Keratinocyte (primary cell): ENCODE results near the gene BEND3. TPM values are rescaled to one million over a fixed set of nuclear protein-coding genes. Genes with fewer than 3 reads are reported as not detected.

ENCODE experiments used
- DNase-seq: peaks from one replicate; pipeline ENCODE4 v3.0.0-alpha.2; 2011; ENCODE audit warnings: low read depth, missing footprints, low spot score
- FAIRE-seq: peaks from 2 replicates; lab custom pipeline; 2011; peaks lifted over from hg19 to GRCh38; lab: Jason Lieb, UNC
- H2AFZ ChIP-seq: 2 replicates; pipeline ENCODE4 v1.6.0; 2012; ENCODE audit warnings: low read length, control low read depth, inconsistent platforms; ENCODE audit not compliant: control insufficient read depth
- H3K27ac ChIP-seq: 2 replicates; pipeline ENCODE4 v1.5.1; 2011; ENCODE audit warnings: low read length; ENCODE audit not compliant: control insufficient read depth, insufficient read depth
- H3K27me3 ChIP-seq: 3 replicates; pipeline ENCODE4 v1.6.0; 2011; ENCODE audit warnings: low read length; ENCODE audit not compliant: control insufficient read depth, insufficient read depth; ENCODE audit errors: extremely low read depth
- H3K36me3 ChIP-seq, 2 experiments: 2 replicates in 1 of 2; 3 replicates in 1 of 2; pipeline ENCODE4 v1.5.1; 2011; ENCODE audit warnings: low read length in 2 of 2, mild to moderate bottlenecking in 1 of 2; ENCODE audit not compliant: control insufficient read depth in 2 of 2, insufficient read depth in 2 of 2; ENCODE audit errors: extremely low read depth in 1 of 2
- H3K4me1 ChIP-seq: 3 replicates; pipeline ENCODE4 v1.5.1; 2011; ENCODE audit warnings: low read length; ENCODE audit not compliant: control insufficient read depth, insufficient read depth; ENCODE audit errors: extremely low read depth
- H3K4me2 ChIP-seq: 3 replicates; pipeline ENCODE4 v1.6.0; 2011; ENCODE audit warnings: low read depth, low read length; ENCODE audit not compliant: control insufficient read depth, insufficient read depth; ENCODE audit errors: extremely low read depth
- H3K4me3 ChIP-seq, 3 experiments: fragments of 200-600 bp in 1 of 3; sonication (generic) in 1 of 3; 2 replicates in 2 of 3; 3 replicates in 1 of 3; pipeline ENCODE4 v1.5.1; 2011 to 2016; ENCODE audit warnings: low read length in 3 of 3, mild to moderate bottlenecking in 3 of 3, control low read depth in 2 of 3, inconsistent platforms in 1 of 3, low read depth in 1 of 3, mixed read lengths in 1 of 3, mixed run types in 1 of 3, moderate library complexity in 1 of 3; ENCODE audit not compliant: control insufficient read depth in 2 of 3, insufficient read depth in 2 of 3; ENCODE audit errors: extremely low read depth in 1 of 3
- H3K79me2 ChIP-seq: 2 replicates; pipeline ENCODE4 v1.6.0; 2012; ENCODE audit warnings: low read length; ENCODE audit not compliant: control insufficient read depth, insufficient read depth
- H3K9ac ChIP-seq: 3 replicates; pipeline ENCODE4 v1.6.0; 2011; ENCODE audit warnings: low read length; ENCODE audit not compliant: control insufficient read depth, insufficient read depth; ENCODE audit errors: extremely low read depth
- H3K9me1 ChIP-seq: 3 replicates; pipeline ENCODE4 v1.6.0; 2011; ENCODE audit warnings: low read length; ENCODE audit not compliant: control insufficient read depth, insufficient read depth; ENCODE audit errors: extremely low read depth
- H3K9me3 ChIP-seq: 2 replicates; pipeline ENCODE4 v1.5.1; 2012; ENCODE audit warnings: low read depth, low read length; ENCODE audit not compliant: control insufficient read depth
- H4K20me1 ChIP-seq: 3 replicates; pipeline ENCODE4 v1.6.0; 2011; ENCODE audit warnings: low read length; ENCODE audit not compliant: control insufficient read depth, insufficient read depth; ENCODE audit errors: extremely low read depth
- CTCF ChIP-seq, 3 experiments: IDR thresholded peaks in 1 of 3; conservative IDR thresholded peaks in 1 of 3; optimal IDR thresholded peaks in 1 of 3; 2 replicates in 2 of 3; 3 replicates in 1 of 3; pipeline versions ENCODE3 to v1.5.1; 2011; ENCODE audit warnings: low read length in 3 of 3, mild to moderate bottlenecking in 3 of 3, moderate library complexity in 2 of 3, control low read depth in 1 of 3, inconsistent platforms in 1 of 3; ENCODE audit not compliant: insufficient read depth in 2 of 3; ENCODE audit errors: extremely low read depth in 1 of 3
- EZH2 ChIP-seq: IDR thresholded peaks from one replicate; pipeline ENCODE4 v1.6.1; 2012; ENCODE audit warnings: inconsistent platforms, mild to moderate bottlenecking, low read length, moderate library complexity
- dilution Hi-C: fragments of 300-500 bp; cut with MboI; formaldehyde crosslinking; loops from one replicate; pipeline ENCODE4 v1.7.0; 2020; ENCODE audit warnings: low sequenced_read_pairs; ENCODE audit not compliant: extremely low pct_ligation_motif_present
- polyA plus RNA-seq, 5 experiments: library from polyadenylated mRNA; depleted of rRNA in 3 of 5; stranded (reverse) in 3 of 5; stranded (forward) in 1 of 5; unstranded in 1 of 5; fragments of >200 nt; gene quantifications; 1 replicate in 1 of 5; 2 replicates in 3 of 5; 3 replicates in 1 of 5; pipeline versions ENCODE4 v1.2.1 to v1.2.3, GENCODE V29; 2011 to 2012; ENCODE audit warnings: missing spikeins in 2 of 5, low read depth in 1 of 5, low replicate concordance in 1 of 5

Gene BEND3
- polyA plus RNA-seq, 1 donor (not counting 4 experiments of a cell fraction or from before 2014, with no cell fraction given) = 2.1 TPM

- dilution Hi-C loops = no loop called here
- FAIRE-seq (no peak), DNase-seq (no peak)
- no peak overlapping the region for H3K9ac ChIP-seq
- H3K27ac ChIP-seq = no peak overlapping the region
- H3K4me3 ChIP-seq = no peak overlapping the region
- H3K79me2 ChIP-seq = no peaks in the 10 kb centered on the region
- TF ChIP-seq CTCF (optimal IDR thresholded peaks at IDR 0.05 in 1 of 3, IDR thresholded peaks at IDR 0.05 in 1 of 3, conservative IDR thresholded peaks at IDR 0.05 in 1 of 3; ENCODE audit: extremely low read depth in 1 of 3, insufficient read depth in 2 of 3, low read length in 3 of 3) (no peak), EZH2 (no peak)
- H3K27me3 ChIP-seq = no peaks in the 10 kb centered on the region
- no peaks in the 10 kb centered on the region for H3K9me3 ChIP-seq
- H3K4me2 ChIP-seq = no peak overlapping the region
- H3K4me1 ChIP-seq = peaks cover 5% of the 10 kb centered on the region
- no peaks in the 10 kb centered on the region for H3K36me3 ChIP-seq
- no peaks in the 10 kb centered on the region for H3K9me1 ChIP-seq
- no peaks in the 10 kb centered on the region for H4K20me1 ChIP-seq
- no peak overlapping the region for H2AFZ ChIP-seq
Measured at GRCh38 chr6:107154801-107155160, 39.5 kb upstream of the BEND3 start.

GRCh38 chr6:107154131-107154800 is 39.0 kb upstream of the BEND3 start:
- H3K9me1 ChIP-seq = no peaks in the 10 kb centered on the region

More at GRCh38 chr6:107154131-107154800, 39.0 kb upstream of the BEND3 start:
- H3K27me3 ChIP-seq = no peaks in the 10 kb centered on the region
- dilution Hi-C loops = no loop called here
- DNase-seq = no peak
- peaks cover 5% of the 10 kb centered on the region for H3K4me1 ChIP-seq
- no peaks in the 10 kb centered on the region for H3K79me2 ChIP-seq
- no peak for TF ChIP-seq CTCF (optimal IDR thresholded peaks at IDR 0.05 in 1 of 3, IDR thresholded peaks at IDR 0.05 in 1 of 3, conservative IDR thresholded peaks at IDR 0.05 in 1 of 3; ENCODE audit: extremely low read depth in 1 of 3, insufficient read depth in 2 of 3, low read length in 3 of 3)
- no peak for TF ChIP-seq EZH2
- no peak overlapping the region for H3K4me3 ChIP-seq
- no peak overlapping the region for H3K27ac ChIP-seq
- no peaks in the 10 kb centered on the region for H4K20me1 ChIP-seq
- no peaks in the 10 kb centered on the region for H3K36me3 ChIP-seq
- no peak overlapping the region for H2AFZ ChIP-seq
- H3K9me3 ChIP-seq = no peaks in the 10 kb centered on the region
- no peak overlapping the region for H3K4me2 ChIP-seq
- FAIRE-seq = no peak
- H3K9ac ChIP-seq = no peak overlapping the region
